ENCODE measurements around the gene COL8A1. TPM values are rescaled to one million over a fixed set of nuclear protein-coding genes. Genes with fewer than 3 reads are reported as not detected.

The COL8A1 gene
- total RNA-seq, 1 donor from 2014 or later: 3.9 TPM

GRCh38 chr3:99656624-99657023 lies 18.2 kb downstream of the COL8A1 start:
- H3K4me3 ChIP-seq (ENCODE audit: low read depth, low read length): no peak overlapping the region
- TF ChIP-seq CTCF (IDR thresholded peaks at IDR 0.05; ENCODE audit: insufficient read depth, low read length, severe bottlenecking): no peak
- H3K27me3 ChIP-seq (ENCODE audit: control insufficient read depth, insufficient read depth, low read length): no peaks in the 10 kb centered on the region
- H3K36me3 ChIP-seq (ENCODE audit: control insufficient read depth, insufficient read depth, low read length): no peaks in the 10 kb centered on the region
- DNase-seq (ENCODE audit: low read depth) (no peak), FAIRE-seq (no peak)

- H3K27me3 ChIP-seq (ENCODE audit: control insufficient read depth, insufficient read depth, low read length): no peaks in the 10 kb centered on the region
- H3K4me3 ChIP-seq (ENCODE audit: low read depth, low read length): no peak overlapping the region
- FAIRE-seq (no peak), DNase-seq (ENCODE audit: low read depth) (no peak)
- no peak for TF ChIP-seq CTCF (IDR thresholded peaks at IDR 0.05; ENCODE audit: insufficient read depth, low read length, severe bottlenecking)
- no peaks in the 10 kb centered on the region for H3K36me3 ChIP-seq (ENCODE audit: control insufficient read depth, insufficient read depth, low read length)
These were observed 19.9 kb downstream of the COL8A1 start for GRCh38 chr3:99658274-99658673.

- H3K36me3 ChIP-seq (ENCODE audit: control insufficient read depth, insufficient read depth, low read length): no peaks in the 10 kb centered on the region
- no peak for TF ChIP-seq CTCF (IDR thresholded peaks at IDR 0.05; ENCODE audit: insufficient read depth, low read length, severe bottlenecking)
- H3K27me3 ChIP-seq (ENCODE audit: control insufficient read depth, insufficient read depth, low read length): no peaks in the 10 kb centered on the region
- no peak overlapping the region for H3K4me3 ChIP-seq (ENCODE audit: low read depth, low read length)
- FAIRE-seq (peak; percentile 62), DNase-seq (ENCODE audit: low read depth) (peak; percentile 99)
These were observed 20.6 kb downstream of the COL8A1 start for GRCh38 chr3:99659032-99659431.

GRCh38 chr3:99659951-99660350 lies 21.6 kb downstream of the COL8A1 start:
- no peak for DNase-seq (ENCODE audit: low read depth)
- FAIRE-seq: no peak

GRCh38 chr3:99662838-99663570 lies 24.6 kb downstream of the COL8A1 start:
- FAIRE-seq (no peak), DNase-seq (ENCODE audit: low read depth) (peak; percentile 85)
- Histone ChIP-seq H3K36me3 (ENCODE audit: control insufficient read depth, insufficient read depth, low read length) (no peaks in the 10 kb centered on the region), H3K27me3 (ENCODE audit: control insufficient read depth, insufficient read depth, low read length) (no peaks in the 10 kb centered on the region), H3K4me3 (ENCODE audit: low read depth, low read length) (no peak overlapping the region)
- no peak for TF ChIP-seq CTCF (IDR thresholded peaks at IDR 0.05; ENCODE audit: insufficient read depth, low read length, severe bottlenecking)

More at GRCh38 chr3:99659951-99660350, 21.6 kb downstream of the COL8A1 start:
- TF ChIP-seq CTCF (IDR thresholded peaks at IDR 0.05; ENCODE audit: insufficient read depth, low read length, severe bottlenecking): no peak
- no peak overlapping the region for H3K4me3 ChIP-seq (ENCODE audit: low read depth, low read length)
- H3K27me3 ChIP-seq (ENCODE audit: control insufficient read depth, insufficient read depth, low read length): no peaks in the 10 kb centered on the region
- H3K36me3 ChIP-seq (ENCODE audit: control insufficient read depth, insufficient read depth, low read length): no peaks in the 10 kb centered on the region

- no peak for TF ChIP-seq CTCF (IDR thresholded peaks at IDR 0.05; ENCODE audit: insufficient read depth, low read length, severe bottlenecking)
- Histone ChIP-seq H3K36me3 (ENCODE audit: control insufficient read depth, insufficient read depth, low read length) (no peaks in the 10 kb centered on the region), H3K4me3 (ENCODE audit: low read depth, low read length) (no peak overlapping the region), H3K27me3 (ENCODE audit: control insufficient read depth, insufficient read depth, low read length) (no peaks in the 10 kb centered on the region)
- no peak for FAIRE-seq
- DNase-seq (ENCODE audit: low read depth): no peak
These were observed 25.6 kb downstream of the COL8A1 start for GRCh38 chr3:99663977-99664376.
